22Rv1 (cell line): ENCODE measurements around the gene PCSK5.

Source experiments
- ZFX ChIP-seq: fragments of 450-650 bp; IDR thresholded peaks from 2 replicates; pipeline ENCODE4 v1.6.1; 2017; ENCODE audit warnings: antibody characterized with exemption, borderline replicate concordance
- TF ChIP-seq, protein P1 (sequence below): fragments of 450-650 bp; IDR thresholded peaks from 2 replicates; pipeline ENCODE4 v1.5.1; 2017; ENCODE audit warnings: mild to moderate bottlenecking

GRCh38 chr9:76400534-76401096 is 510.1 kb downstream of the PCSK5 start:
- TF ChIP-seq, protein P1, sequence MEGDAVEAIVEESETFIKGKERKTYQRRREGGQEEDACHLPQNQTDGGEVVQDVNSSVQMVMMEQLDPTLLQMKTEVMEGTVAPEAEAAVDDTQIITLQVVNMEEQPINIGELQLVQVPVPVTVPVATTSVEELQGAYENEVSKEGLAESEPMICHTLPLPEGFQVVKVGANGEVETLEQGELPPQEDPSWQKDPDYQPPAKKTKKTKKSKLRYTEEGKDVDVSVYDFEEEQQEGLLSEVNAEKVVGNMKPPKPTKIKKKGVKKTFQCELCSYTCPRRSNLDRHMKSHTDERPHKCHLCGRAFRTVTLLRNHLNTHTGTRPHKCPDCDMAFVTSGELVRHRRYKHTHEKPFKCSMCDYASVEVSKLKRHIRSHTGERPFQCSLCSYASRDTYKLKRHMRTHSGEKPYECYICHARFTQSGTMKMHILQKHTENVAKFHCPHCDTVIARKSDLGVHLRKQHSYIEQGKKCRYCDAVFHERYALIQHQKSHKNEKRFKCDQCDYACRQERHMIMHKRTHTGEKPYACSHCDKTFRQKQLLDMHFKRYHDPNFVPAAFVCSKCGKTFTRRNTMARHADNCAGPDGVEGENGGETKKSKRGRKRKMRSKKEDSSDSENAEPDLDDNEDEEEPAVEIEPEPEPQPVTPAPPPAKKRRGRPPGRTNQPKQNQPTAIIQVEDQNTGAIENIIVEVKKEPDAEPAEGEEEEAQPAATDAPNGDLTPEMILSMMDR: no peak
- no peak for TF ChIP-seq ZFX
